HG03520 (cell line): ENCODE data around the gene PRAMEF7.
"Not testable (repeated sequence)": the region's sequence is repeated elsewhere in the genome, so short reads cannot be mapped to it uniquely, and the experiment has no call there.

Experiments used
- ATAC-seq: cut with Tn5 transposase; IDR thresholded peaks from one replicate; pipeline ENCODE4 v1.9.1; 2021; ENCODE audit warnings: mild to moderate bottlenecking, moderate library complexity; ENCODE audit not compliant: unreplicated experiment

PRAMEF7 gene

DNA sequence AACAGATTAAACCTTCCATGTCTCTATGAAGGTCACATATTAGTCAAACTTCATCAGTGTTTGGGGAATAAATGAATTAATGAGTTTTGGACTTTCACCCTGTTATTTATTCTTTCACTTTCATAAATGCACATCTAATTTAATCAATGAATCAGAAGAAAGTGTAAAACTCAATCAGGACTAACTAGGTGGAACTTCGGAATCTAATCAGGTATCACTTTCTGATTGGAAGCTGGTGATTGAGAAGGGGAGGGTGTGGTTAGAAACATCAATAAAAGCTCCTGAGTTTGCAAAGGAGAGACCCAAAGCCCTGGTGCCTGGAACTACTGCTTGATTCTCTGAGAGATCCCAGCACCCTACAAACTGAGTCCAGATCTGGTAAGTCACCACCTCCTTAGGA lies at the start of gene PRAMEF7:
PRAMEF7 (plus strand) TSS at position 301 of the 400 bp plus-strand sequence. CDS start 1,083 bp downstream, outside the sequence.
- ATAC-seq: not testable (repeated sequence)

GRCh38 chr1:12878453-12878852 lies 38.0 kb upstream of the PRAMEF7 start:
- ATAC-seq: not testable (repeated sequence)

DNA sequence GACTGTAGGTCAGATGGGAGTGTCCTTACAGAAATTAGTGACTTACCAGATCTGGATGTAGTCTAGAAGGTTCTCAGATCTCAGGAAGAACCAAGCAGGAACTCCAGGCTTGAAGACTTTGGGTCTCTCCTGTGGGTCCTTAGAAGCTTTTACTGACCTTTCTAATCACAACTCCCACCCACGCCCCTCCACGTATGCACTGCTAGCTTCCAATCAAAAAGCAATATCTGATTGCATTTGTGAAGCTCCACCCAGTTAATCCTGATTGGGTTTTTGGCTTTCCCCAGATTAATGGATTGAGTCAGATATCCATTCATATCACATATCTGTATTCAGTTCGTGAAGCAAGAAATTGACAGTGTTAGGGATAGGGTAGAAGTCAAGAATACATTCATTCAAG lies 30.3 kb upstream of the PRAMEF7 start, which contains the start of gene PRAMEF4:
PRAMEF4 (minus strand) TSS at position 101 of the 400 bp plus-strand sequence. CDS start 2,807 bp downstream, outside the sequence.
- not testable (repeated sequence) for ATAC-seq

DNA sequence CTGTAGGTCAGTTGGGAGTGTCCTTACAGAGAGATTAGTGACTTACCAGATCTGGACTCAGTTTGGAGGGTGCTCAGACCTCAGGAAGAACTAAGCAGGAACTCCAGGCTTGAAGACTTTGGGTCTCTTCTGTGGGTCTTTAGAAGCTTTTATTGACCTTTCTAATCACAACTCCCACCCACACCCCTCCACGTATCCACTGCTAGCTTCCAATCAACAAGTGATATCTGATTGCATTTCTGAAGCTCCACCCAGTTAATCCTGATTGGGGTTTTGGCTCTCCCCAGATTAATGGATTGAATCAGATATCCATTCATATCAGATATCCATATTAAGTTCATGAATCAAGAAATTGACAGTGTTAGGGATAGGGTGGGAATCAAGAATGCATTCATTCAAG lies 18.2 kb upstream of the PRAMEF7 start, which contains the start of gene PRAMEF10:
PRAMEF10 (minus strand) TSS at position 101 of the 400 bp plus-strand sequence. CDS start 2,423 bp downstream, outside the sequence.
- ATAC-seq: not testable (repeated sequence)

DNA sequence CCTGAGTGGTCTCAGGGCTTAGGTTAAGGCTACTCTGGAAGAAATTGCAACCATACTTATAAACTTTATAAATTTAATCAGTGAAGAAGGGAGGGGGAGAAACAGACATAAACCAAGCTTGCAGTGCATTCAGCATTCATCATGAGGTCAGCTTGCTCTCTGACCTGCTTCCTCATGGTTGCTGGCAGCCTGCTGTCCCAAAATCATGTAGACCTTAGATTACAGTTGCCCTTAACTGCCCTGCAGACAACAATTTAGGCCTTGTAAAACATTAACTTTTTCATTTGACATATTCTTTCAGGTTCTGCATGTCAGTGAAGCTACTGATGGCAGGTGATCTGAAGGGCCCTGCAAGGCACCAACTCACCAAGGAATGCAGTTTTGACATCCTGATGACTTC lies 17.2 kb upstream of the PRAMEF7 start:
- ATAC-seq: not testable (repeated sequence)

GRCh38 chr1:12903793-12904572 lies 12.4 kb upstream of the PRAMEF7 start:
- ATAC-seq: not testable (repeated sequence)

DNA sequence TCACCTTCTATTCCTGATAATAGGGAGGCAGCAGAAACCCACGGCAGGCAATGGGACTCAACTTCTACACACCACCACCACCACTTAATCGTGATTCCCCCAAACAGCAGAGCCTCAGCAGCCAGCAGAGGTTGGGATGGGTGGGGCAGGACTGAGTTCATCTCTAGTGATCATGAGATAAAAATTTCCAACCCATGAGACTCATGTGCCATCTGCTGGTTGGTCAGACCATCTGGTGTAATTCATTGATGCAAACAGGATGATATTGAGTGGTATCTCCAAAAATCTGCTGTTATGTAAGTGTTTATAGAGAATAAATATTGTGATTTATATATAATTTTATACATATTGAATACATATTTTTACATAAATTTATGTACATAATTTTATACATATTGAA lies 5.3 kb downstream of the PRAMEF7 start:
- not testable (repeated sequence) for ATAC-seq

DNA sequence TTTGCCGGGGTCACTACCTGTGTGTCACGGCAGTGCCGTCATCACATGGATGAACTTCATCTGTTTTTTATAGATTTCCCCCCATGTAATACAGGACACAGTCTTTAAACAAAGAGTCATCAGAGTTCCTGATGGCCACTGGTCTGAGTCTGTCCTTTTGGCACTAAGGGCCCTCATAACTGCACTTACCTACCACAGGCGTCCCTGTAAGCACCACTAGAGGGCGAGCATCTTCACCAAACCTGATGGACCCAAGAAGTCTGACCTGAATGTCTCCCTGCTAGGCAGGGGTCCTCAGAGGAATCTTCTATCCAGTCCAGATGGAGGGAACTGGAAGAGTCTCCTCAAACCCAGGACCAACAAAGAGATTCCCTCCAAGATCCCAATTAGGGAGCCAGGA lies 8.0 kb downstream of the PRAMEF7 start:
- ATAC-seq: not testable (repeated sequence)

DNA sequence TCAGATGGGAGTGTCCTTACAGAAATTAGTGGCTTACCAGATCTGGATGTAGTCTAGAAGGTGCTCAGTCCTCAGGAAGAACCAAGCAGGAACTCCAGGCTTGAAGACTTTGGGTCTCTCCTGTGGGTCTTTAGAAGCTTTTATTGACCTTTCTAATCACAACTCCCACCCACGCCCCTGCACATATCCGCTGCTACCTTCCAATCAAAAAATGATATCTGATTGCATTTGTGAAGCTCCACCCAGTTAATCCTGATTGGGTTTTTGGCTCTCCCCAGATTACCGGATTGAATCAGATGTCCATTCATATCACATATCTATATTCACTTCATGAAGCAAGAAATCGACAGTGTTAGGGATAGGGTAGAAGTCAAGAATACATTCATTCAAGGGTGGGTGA lies 31.1 kb downstream of the PRAMEF7 start, which contains the start of gene PRAMEF6:
PRAMEF6 (minus strand) TSS at position 101 of the 400 bp plus-strand sequence. CDS start 5,062 bp downstream, outside the sequence.
- not testable (repeated sequence) for ATAC-seq
